ENCODE measurements around the gene FCGR3A.

FCGR3A gene

GRCh38 chr1:161499099-161500039, 50.2 kb downstream of the FCGR3A start:
- DNase-seq: no peak

GRCh38 chr1:161498646-161499045, 51.0 kb downstream of the FCGR3A start:
- no peak for DNase-seq

- DNase-seq: no peak
Observed at GRCh38 chr1:161497961-161498360, 51.7 kb downstream of the FCGR3A start.

- no peak for DNase-seq
Observed at GRCh38 chr1:161495490-161495889, 54.1 kb downstream of the FCGR3A start.

GRCh38 chr1:161494091-161494735, 55.4 kb downstream of the FCGR3A start:
- no peak for DNase-seq

GRCh38 chr1:161492827-161493226, 56.8 kb downstream of the FCGR3A start:
- DNase-seq: no peak

Data from KG1 (cell line).